Uterus (tissue), 4 donors: ENCODE data around the gene UBL3. TPM values are rescaled to one million over a fixed set of nuclear protein-coding genes. Genes with fewer than 3 reads are reported as not detected.
A peak's percentile ranks its signal among the peaks of the same experiment; 100 is the strongest.

Source experiments
- DNase-seq, 2 donors: peaks; one replicate each; pipeline ENCODE4 v3.0.0-alpha.2; 2019 to 2020
- H3K27ac ChIP-seq, 2 donors: fragments of 200-600 bp; sonication (generic); 1 replicate in 1 of 2; 2 replicates in 1 of 2; pipeline ENCODE4 v1.5.1; 2016 to 2018
- H3K27me3 ChIP-seq, 2 donors: fragments of 200-600 bp; sonication (generic); one replicate each; pipeline ENCODE4 v1.5.1; 2018 to 2019; ENCODE audit warnings: control low read depth in 1 of 2
- H3K36me3 ChIP-seq, 2 donors: fragments of 200-600 bp; sonication (generic); one replicate each; pipeline ENCODE4 v1.5.1; 2019; ENCODE audit warnings: control low read depth in 1 of 2
- H3K4me1 ChIP-seq, 2 donors: fragments of 200-600 bp; sonication (generic); one replicate each; pipeline ENCODE4 v1.5.1; 2018 to 2019; ENCODE audit warnings: control low read depth in 1 of 2
- H3K4me3 ChIP-seq, 2 donors: fragments of 200-600 bp; sonication (generic); 1 replicate in 1 of 2; 2 replicates in 1 of 2; pipeline ENCODE4 v1.5.1; 2018 to 2019; ENCODE audit warnings: mild to moderate bottlenecking in 1 of 2
- H3K9me3 ChIP-seq, 2 donors: fragments of 200-600 bp; sonication (generic); one replicate each; pipeline ENCODE4 v1.5.1; 2019; ENCODE audit warnings: control low read depth in 1 of 2
- CTCF ChIP-seq, 4 experiments: fragments of 200-600 bp in 2 of 4; fragments of 450-650 bp in 2 of 4; sonication (generic) in 2 of 4; IDR thresholded peaks; one replicate each; pipeline ENCODE4 v1.5.1; 2016 to 2019; ENCODE audit warnings: antibody characterized with exemption in 4 of 4, mild to moderate bottlenecking in 2 of 4, moderate library complexity in 1 of 4
- POLR2A ChIP-seq, 2 donors: fragments of 450-650 bp; IDR thresholded peaks; one replicate each; pipeline ENCODE4 v1.6.1; 2016; ENCODE audit warnings: antibody characterized with exemption in 2 of 2, mild to moderate bottlenecking in 1 of 2, moderate library complexity in 1 of 2
- intact Hi-C: fragments of 100-400 bp; cut with DNase I; formaldehyde crosslinking; loops from one replicate; pipeline ENCODE4 v1.15.1; 2023; ENCODE audit warnings: low total_unique reads
- total RNA-seq, 4 donors: library from RNA; depleted of rRNA in 3 of 4; stranded (reverse); fragments of >200 nt in 3 of 4; gene quantifications; one replicate each; pipeline versions ENCODE4 v1.1.0 to v1.2.4, GENCODE V29; 2014 to 2023
- donor health status: DM: yes; HTN: yes; CAD: no.

UBL3 gene
- total RNA-seq, 4 donors from 2014 or later, result 30.2 to 59.7 (median 56.8) TPM

- intact Hi-C loops, result no loop called here
- Histone ChIP-seq H3K4me1 (no peaks in the 10 kb centered on the region), H3K9me3 (no peaks in the 10 kb centered on the region), H3K27me3 (no peaks in the 10 kb centered on the region), H3K36me3 (no peaks in the 10 kb centered on the region), H3K27ac (peak overlapping the region in 1 of 2 donors; percentile 16), H3K4me3 (no peak overlapping the region)
- DNase-seq, result no peak
- TF ChIP-seq POLR2A (IDR thresholded peaks at IDR 0.05), result no peak
- no peak for TF ChIP-seq CTCF (IDR thresholded peaks at IDR 0.05)
These were observed 25.2 kb upstream of the UBL3 start for GRCh38 chr13:29875646-29876045.

DNA sequence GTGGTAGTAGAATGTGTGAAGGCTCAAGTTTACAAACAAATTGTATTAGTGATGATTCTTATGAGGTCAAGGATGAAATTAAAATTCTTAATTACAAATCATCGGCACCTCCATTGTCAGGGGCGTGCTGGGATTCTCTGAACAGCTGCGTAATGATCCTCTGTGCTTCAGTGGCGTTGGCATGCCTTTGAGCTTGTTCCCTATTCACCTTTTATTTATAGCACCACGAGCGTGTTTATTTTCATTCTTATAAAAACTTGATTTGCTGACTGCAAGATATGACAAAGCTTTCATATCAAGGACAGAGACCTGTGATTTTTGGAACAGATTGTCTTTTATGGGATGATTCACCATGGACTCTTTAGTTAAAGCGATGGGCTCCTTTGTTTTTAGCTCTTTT is 18.2 kb upstream of the UBL3 start:
- Histone ChIP-seq H3K27me3 (no peaks in the 10 kb centered on the region), H3K27ac (no peak overlapping the region), H3K4me1 (no peaks in the 10 kb centered on the region), H3K36me3 (no peaks in the 10 kb centered on the region), H3K4me3 (no peak overlapping the region), H3K9me3 (no peaks in the 10 kb centered on the region)
- intact Hi-C loops, result no loop called here
- TF ChIP-seq CTCF (IDR thresholded peaks at IDR 0.05), result no peak
- TF ChIP-seq POLR2A (IDR thresholded peaks at IDR 0.05), result no peak
- DNase-seq, result no peak

DNA sequence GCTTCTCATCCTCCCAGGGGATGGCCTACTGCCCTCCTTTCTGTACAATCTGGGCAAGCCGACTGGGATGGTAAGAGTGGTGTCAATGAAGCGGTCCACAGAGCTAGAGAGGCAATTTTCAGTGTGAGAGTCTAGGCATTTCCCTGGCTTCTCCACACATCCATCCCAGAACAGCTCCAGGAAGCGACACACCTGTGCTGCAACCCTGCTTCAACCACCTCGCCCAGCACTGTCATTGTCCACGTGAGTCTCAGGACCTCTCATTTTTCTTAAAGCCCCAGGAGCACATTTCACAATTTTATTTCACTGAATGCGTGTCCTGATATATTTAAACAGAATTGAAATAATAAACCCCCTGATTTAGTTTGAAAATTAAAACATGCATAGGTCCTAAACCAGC is 15.5 kb upstream of the UBL3 start:
- Histone ChIP-seq H3K36me3 (no peaks in the 10 kb centered on the region), H3K9me3 (no peaks in the 10 kb centered on the region), H3K27ac (no peak overlapping the region), H3K4me3 (no peak overlapping the region), H3K27me3 (no peaks in the 10 kb centered on the region), H3K4me1 (no peaks in the 10 kb centered on the region)
- intact Hi-C loops, result no loop called here
- no peak for TF ChIP-seq POLR2A (IDR thresholded peaks at IDR 0.05)
- no peak for TF ChIP-seq CTCF (IDR thresholded peaks at IDR 0.05)
- no peak for DNase-seq

- no peaks in the 10 kb centered on the region for H3K27me3 ChIP-seq
- DNase-seq, result no peak
- H3K9me3 ChIP-seq, result no peaks in the 10 kb centered on the region
- H3K27ac ChIP-seq, result no peak overlapping the region
- TF ChIP-seq POLR2A (IDR thresholded peaks at IDR 0.05), result no peak
- no peak for TF ChIP-seq CTCF (IDR thresholded peaks at IDR 0.05)
- intact Hi-C loops, result no loop called here
- no peaks in the 10 kb centered on the region for H3K4me1 ChIP-seq
- H3K36me3 ChIP-seq, result no peaks in the 10 kb centered on the region
- H3K4me3 ChIP-seq, result no peak overlapping the region
These were observed 11.3 kb upstream of the UBL3 start for GRCh38 chr13:29861694-29862110.

- intact Hi-C loops, result no loop called here
- Histone ChIP-seq H3K36me3 (no peaks in the 10 kb centered on the region), H3K4me3 (no peak overlapping the region), H3K9me3 (no peaks in the 10 kb centered on the region), H3K27ac (no peak overlapping the region), H3K4me1 (no peaks in the 10 kb centered on the region), H3K27me3 (no peaks in the 10 kb centered on the region)
- no peak for TF ChIP-seq POLR2A (IDR thresholded peaks at IDR 0.05)
- TF ChIP-seq CTCF (IDR thresholded peaks at IDR 0.05), result no peak
- no peak for DNase-seq
These were observed 9.6 kb upstream of the UBL3 start for GRCh38 chr13:29859971-29860370.
